Hepatocyte (in vitro differentiated cells): ENCODE data around the gene FKBP4. TPM values are rescaled to one million over a fixed set of nuclear protein-coding genes. Genes with fewer than 3 reads are reported as not detected.
A peak's percentile ranks its signal among the peaks of the same experiment; 100 is the strongest.

ENCODE experiments used
- DNase-seq: peaks from one replicate; pipeline ENCODE4 v3.0.0-alpha.2; 2016; ENCODE audit warnings: low spot score
- H2AFZ ChIP-seq: fragments of 200-600 bp; sonication (generic); 2 replicates; pipeline ENCODE4 v1.6.0; 2016; ENCODE audit warnings: antibody characterized with exemption, mild to moderate bottlenecking
- H3K27ac ChIP-seq: fragments of 200-600 bp; sonication (generic); 2 replicates; pipeline ENCODE4 v1.5.1; 2016; ENCODE audit warnings: mild to moderate bottlenecking
- H3K27me3 ChIP-seq: fragments of 200-600 bp; sonication (generic); 2 replicates; pipeline ENCODE4 v1.6.1; 2016
- H3K36me3 ChIP-seq: fragments of 200-600 bp; sonication (generic); replicated peaks from 2 replicates; pipeline ENCODE4 v1.5.1; 2016; ENCODE audit warnings: low read depth; ENCODE audit not compliant: insufficient read depth
- H3K4me1 ChIP-seq: fragments of 200-600 bp; sonication (generic); 2 replicates; pipeline ENCODE4 v1.5.1; 2016; ENCODE audit warnings: mild to moderate bottlenecking, moderate library complexity; ENCODE audit not compliant: insufficient read depth
- H3K4me2 ChIP-seq: fragments of 200-600 bp; sonication (generic); 2 replicates; pipeline ENCODE4 v1.6.0; 2016
- H3K4me3 ChIP-seq: fragments of 200-600 bp; sonication (generic); 2 replicates; pipeline ENCODE4 v1.5.1; 2016; ENCODE audit warnings: mild to moderate bottlenecking
- H3K79me2 ChIP-seq: fragments of 200-600 bp; sonication (generic); 2 replicates; pipeline ENCODE4 v1.6.0; 2017; ENCODE audit warnings: mild to moderate bottlenecking
- H3K9me2 ChIP-seq: fragments of 200-600 bp; sonication (generic); replicated peaks from 2 replicates; pipeline ENCODE4 v1.6.0; 2017; ENCODE audit warnings: mild to moderate bottlenecking; ENCODE audit not compliant: insufficient read depth
- H3K9me3 ChIP-seq: fragments of 200-600 bp; sonication (generic); 2 replicates; pipeline ENCODE4 v1.5.1; 2016; ENCODE audit warnings: low read depth, mild to moderate bottlenecking
- H4K20me1 ChIP-seq: fragments of 200-600 bp; sonication (generic); 2 replicates; pipeline ENCODE4 v1.6.0; 2016; ENCODE audit warnings: mild to moderate bottlenecking; ENCODE audit not compliant: insufficient read depth, poor library complexity, severe bottlenecking
- EZH2 ChIP-seq: fragments of 200-600 bp; sonication (generic); IDR thresholded peaks from 2 replicates; pipeline ENCODE4 v1.6.1; 2016; ENCODE audit warnings: antibody characterized with exemption, mild to moderate bottlenecking, borderline replicate concordance
- EZH2phosphoT487 ChIP-seq: fragments of 200-600 bp; sonication (generic); IDR thresholded peaks from one replicate; pipeline ENCODE4 v1.6.1; 2018; ENCODE audit warnings: antibody characterized with exemption, mild to moderate bottlenecking, low read depth, moderate library complexity; ENCODE audit not compliant: unreplicated experiment, severe bottlenecking
- WGBS: methylation state at CpG from one replicate; pipeline ENCODE4 v1.1.6; 2016; ENCODE audit warnings: low lambda C conversion rate; ENCODE audit errors: missing lambda C conversion rate; 5-methylcytosine and 5-hydroxymethylcytosine counted together
- polyA plus RNA-seq: library from polyadenylated mRNA; unstranded; fragments of >200 nt; fragmentation: Nextera tagmentation; extraction: Ambion mirVana; gene quantifications from 2 replicates; pipeline ENCODE4 v1.2.1, GENCODE V29; 2016
- total RNA-seq: library from RNA; depleted of rRNA; stranded (reverse); fragments of >200 nt; gene quantifications from 2 replicates; pipeline ENCODE4 v1.2.3, GENCODE V29; 2014
- TF ChIP-seq, protein P1 (sequence below): fragments of 200-600 bp; sonication (generic); IDR thresholded peaks from 2 replicates; pipeline ENCODE4 v1.5.1; 2016; ENCODE audit warnings: antibody characterized with exemption, mild to moderate bottlenecking; ENCODE audit not compliant: poor library complexity

Gene FKBP4
- total and polyA plus RNA-seq, 2 experiments from 2014 or later = 52.1 to 77.9 TPM

DNA sequence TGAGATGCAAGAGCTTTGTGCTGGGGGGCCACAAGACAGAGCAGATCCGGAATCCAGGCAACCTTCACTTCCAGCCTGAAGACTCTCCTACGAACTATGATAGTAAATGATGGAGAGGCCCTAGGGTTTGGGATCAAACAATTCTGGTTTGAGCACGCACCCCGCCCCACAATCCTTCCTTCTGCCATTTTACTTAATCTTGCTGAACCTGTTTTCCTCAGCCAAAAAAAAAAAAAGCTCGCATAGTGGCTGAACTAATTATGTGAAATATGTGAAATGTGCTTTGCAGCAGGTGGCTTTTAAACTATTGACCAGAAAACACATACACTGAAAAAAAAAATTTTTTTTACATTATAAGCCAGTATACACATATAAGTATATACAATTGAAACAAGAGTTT is 17.0 kb downstream of the FKBP4 start:
- no peaks in the 10 kb centered on the region for H4K20me1 ChIP-seq
- 74% methylated on average over 5 of the region's 5 CpGs for WGBS
- H3K27ac ChIP-seq = peak overlapping the region; percentile 58
- peak overlapping the region; percentile 20 for H3K4me3 ChIP-seq
- H3K9me3 ChIP-seq = no peaks in the 10 kb centered on the region
- H3K79me2 ChIP-seq = peaks cover 27% of the 10 kb centered on the region
- H3K4me2 ChIP-seq = peak overlapping the region; percentile 78
- H3K27me3 ChIP-seq = no peaks in the 10 kb centered on the region
- DNase-seq = no peak
- peaks cover 4% of the 10 kb centered on the region for H3K4me1 ChIP-seq
- TF ChIP-seq, protein P1, sequence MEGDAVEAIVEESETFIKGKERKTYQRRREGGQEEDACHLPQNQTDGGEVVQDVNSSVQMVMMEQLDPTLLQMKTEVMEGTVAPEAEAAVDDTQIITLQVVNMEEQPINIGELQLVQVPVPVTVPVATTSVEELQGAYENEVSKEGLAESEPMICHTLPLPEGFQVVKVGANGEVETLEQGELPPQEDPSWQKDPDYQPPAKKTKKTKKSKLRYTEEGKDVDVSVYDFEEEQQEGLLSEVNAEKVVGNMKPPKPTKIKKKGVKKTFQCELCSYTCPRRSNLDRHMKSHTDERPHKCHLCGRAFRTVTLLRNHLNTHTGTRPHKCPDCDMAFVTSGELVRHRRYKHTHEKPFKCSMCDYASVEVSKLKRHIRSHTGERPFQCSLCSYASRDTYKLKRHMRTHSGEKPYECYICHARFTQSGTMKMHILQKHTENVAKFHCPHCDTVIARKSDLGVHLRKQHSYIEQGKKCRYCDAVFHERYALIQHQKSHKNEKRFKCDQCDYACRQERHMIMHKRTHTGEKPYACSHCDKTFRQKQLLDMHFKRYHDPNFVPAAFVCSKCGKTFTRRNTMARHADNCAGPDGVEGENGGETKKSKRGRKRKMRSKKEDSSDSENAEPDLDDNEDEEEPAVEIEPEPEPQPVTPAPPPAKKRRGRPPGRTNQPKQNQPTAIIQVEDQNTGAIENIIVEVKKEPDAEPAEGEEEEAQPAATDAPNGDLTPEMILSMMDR = no peak
- no peak for TF ChIP-seq EZH2phosphoT487
- TF ChIP-seq EZH2 = no peak
- no peaks in the 10 kb centered on the region for H3K9me2 ChIP-seq
- peak overlapping the region; percentile 64 for H2AFZ ChIP-seq
- no peaks in the 10 kb centered on the region for H3K36me3 ChIP-seq

DNA sequence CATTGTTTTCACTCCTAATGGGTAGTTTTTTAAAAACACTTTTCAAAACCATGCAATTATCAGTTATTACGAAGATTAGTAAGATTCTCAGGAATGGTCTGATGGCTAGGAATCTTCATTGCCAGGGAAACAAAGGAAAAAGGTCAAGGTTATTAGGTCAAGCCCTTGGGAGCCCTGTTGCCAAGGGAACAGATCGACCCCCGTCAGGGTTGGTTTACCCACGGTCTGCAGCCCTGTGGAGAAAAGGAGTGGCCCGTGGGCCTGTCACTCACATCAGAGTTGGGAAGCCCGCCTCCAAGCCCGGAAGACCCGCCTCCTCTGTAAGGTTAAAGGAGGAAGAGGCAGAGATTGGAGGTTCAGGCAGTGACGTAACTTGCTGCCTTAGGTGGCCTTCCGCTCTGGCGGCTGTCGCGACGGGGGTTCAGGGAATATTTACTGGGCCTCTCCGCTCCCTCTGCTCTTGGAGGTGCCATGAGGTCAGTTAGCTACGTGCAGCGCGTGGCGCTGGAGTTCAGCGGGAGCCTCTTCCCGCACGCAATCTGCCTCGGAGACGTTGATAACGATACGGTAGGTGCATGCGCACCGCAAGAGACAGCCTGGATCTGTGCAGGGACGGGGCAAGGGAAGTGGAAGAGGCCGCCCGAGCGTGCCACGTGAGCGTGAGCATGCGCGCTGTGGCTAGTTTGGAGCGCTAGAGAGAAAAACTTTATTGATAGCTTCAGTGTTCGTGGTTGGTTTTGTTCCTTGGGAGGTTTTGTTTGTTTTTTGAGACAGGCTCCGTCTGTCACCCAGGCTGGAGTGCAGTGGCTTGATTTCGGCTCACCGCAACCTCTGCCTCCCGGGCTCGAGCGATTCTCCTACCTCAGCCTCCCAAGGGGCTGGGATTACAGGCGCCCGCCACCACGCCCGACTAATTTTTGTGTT is 17.8 kb downstream of the FKBP4 start, which contains the start of gene ITFG2:
Gene ITFG2 (plus strand): TSS at position 379 of the 924 bp plus-strand sequence. CDS start 93 bp downstream, at position 472.
- DNase-seq = peak; percentile 98
- no peaks in the 10 kb centered on the region for H3K36me3 ChIP-seq
- H4K20me1 ChIP-seq = no peaks in the 10 kb centered on the region
- no peaks in the 10 kb centered on the region for H3K9me2 ChIP-seq
- H3K27ac ChIP-seq = peak within 1 kb of the TSS; percentile 94
- H3K4me1 ChIP-seq = peaks cover 4% of the 10 kb centered on the region
- peak within 1 kb of the TSS; percentile 57 for H3K4me3 ChIP-seq
- no peak for TF ChIP-seq EZH2
- TF ChIP-seq, protein P1 = no peak
- TF ChIP-seq EZH2phosphoT487 = no peak
- H2AFZ ChIP-seq = peak within 1 kb of the TSS; percentile 64
- WGBS = 1% methylated on average over 48 of the region's 48 CpGs
- no peaks in the 10 kb centered on the region for H3K27me3 ChIP-seq
- no peaks in the 10 kb centered on the region for H3K9me3 ChIP-seq
- peak within 1 kb of the TSS; percentile 85 for H3K4me2 ChIP-seq
- peaks cover 27% of the 10 kb centered on the region for H3K79me2 ChIP-seq

DNA sequence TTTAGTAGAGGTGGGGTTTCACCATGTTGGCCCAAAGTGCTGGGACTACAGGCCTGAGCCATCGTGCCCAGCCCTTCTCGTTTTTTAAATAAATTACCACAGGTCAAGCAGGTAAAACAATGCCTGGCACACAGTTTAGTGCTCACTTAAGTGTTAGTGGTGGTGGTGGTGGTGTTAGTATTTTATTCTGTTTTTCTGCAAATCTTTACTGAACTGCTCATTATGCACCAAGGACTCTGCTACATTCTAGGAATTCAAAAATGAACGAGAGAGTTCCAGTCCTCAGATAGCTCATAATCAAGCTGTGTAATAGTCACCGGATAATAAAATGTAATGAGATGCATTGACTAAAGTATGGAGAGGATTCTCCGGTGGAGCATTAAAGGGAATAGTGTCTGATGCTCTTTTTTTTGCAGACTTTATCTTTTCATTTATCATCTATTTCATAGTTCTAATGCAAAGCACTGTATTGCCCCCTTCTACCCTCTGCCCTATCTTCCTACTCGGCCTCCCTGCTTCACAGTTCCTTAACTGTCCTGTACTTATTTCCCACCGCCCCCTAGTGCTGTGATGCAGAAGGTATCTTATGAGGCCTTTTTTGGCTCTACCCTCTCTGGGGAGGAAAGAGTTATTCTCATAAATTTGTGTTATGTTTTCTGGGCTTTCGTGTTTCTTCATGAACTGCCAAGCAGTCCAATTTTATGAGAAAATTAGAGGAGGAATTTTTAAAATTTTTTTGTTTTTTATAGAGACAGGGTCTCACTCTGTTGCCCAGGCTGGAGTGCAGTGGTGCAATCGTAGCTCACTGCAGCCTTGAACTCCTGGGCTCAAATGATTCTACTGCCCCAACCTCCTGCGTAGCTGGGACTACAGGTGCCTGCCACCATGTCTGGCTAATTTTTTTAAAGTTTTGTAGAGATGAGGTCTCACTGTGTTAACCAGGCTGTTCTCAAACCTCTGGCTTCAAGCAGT is 18.7 kb downstream of the FKBP4 start:
- Histone ChIP-seq H3K9me3 (no peaks in the 10 kb centered on the region), H3K36me3 (no peaks in the 10 kb centered on the region), H3K27ac (peak overlapping the region; percentile 94), H3K4me1 (peaks cover 4% of the 10 kb centered on the region), H3K4me2 (peak overlapping the region; percentile 85), H3K4me3 (peak overlapping the region; percentile 57), H3K27me3 (no peaks in the 10 kb centered on the region), H3K79me2 (peaks cover 27% of the 10 kb centered on the region), H4K20me1 (no peaks in the 10 kb centered on the region), H2AFZ (peak overlapping the region; percentile 52), H3K9me2 (no peaks in the 10 kb centered on the region)
- DNase-seq = peak; percentile 83
- 22% methylated on average over 10 of the region's 10 CpGs for WGBS
- TF ChIP-seq, protein P1 = peak; percentile 78
- TF ChIP-seq EZH2phosphoT487 = no peak
